Skin epidermis (tissue), 12 donors: ENCODE measurements around the gene KCNN2.

ENCODE experiments used
- H3K27ac ChIP-seq, 21 experiments: fragments of 200-600 bp; sonication (generic) in 11 of 21; one replicate each; pipeline ENCODE4 v1.5.0; 2020; ENCODE audit warnings: mild to moderate bottlenecking in 3 of 21, inconsistent platforms in 2 of 21, moderate library complexity in 2 of 21
- H3K4me3 ChIP-seq, 7 experiments: fragments of 200-600 bp; sonication (generic) in 2 of 7; one replicate each; pipeline ENCODE4 v1.5.0; 2020; ENCODE audit warnings: inconsistent platforms in 2 of 7, mild to moderate bottlenecking in 2 of 7, moderate library complexity in 1 of 7

Gene KCNN2

GRCh38 chr5:114469372-114469771, 107.5 kb downstream of the KCNN2 start:
- Histone ChIP-seq H3K4me3 (no peak overlapping the region), H3K27ac (no peak overlapping the region)

- Histone ChIP-seq H3K4me3 (no peak overlapping the region), H3K27ac (no peak overlapping the region)
These were observed 109.7 kb downstream of the KCNN2 start for GRCh38 chr5:114471529-114471928.

- no peak overlapping the region for H3K4me3 ChIP-seq
- no peak overlapping the region for H3K27ac ChIP-seq
These were observed 111.7 kb downstream of the KCNN2 start for GRCh38 chr5:114473541-114473940.

GRCh38 chr5:114477816-114478334, 116.0 kb downstream of the KCNN2 start:
- Histone ChIP-seq H3K27ac (no peak overlapping the region), H3K4me3 (no peak overlapping the region)

- Histone ChIP-seq H3K4me3 (no peak overlapping the region), H3K27ac (no peak overlapping the region)
These were observed 138.9 kb downstream of the KCNN2 start for GRCh38 chr5:114500756-114501155.

- H3K4me3 ChIP-seq = no peak overlapping the region
- H3K27ac ChIP-seq = no peak overlapping the region
These were observed 142.7 kb downstream of the KCNN2 start for GRCh38 chr5:114504560-114504959.

GRCh38 chr5:114524221-114524620, 162.4 kb downstream of the KCNN2 start:
- Histone ChIP-seq H3K4me3 (no peak overlapping the region), H3K27ac (no peak overlapping the region)

- Histone ChIP-seq H3K4me3 (no peak overlapping the region), H3K27ac (no peak overlapping the region)
These were observed 182.7 kb downstream of the KCNN2 start for GRCh38 chr5:114544561-114544960.
